ENCODE data around the gene CRYBG2.

Gene CRYBG2

GRCh38 chr1:26284597-26285347 lies 69.2 kb downstream of the CRYBG2 start:
- H4K91ac ChIP-seq (ENCODE audit: low read length), result peak overlapping the region; percentile 79
- peak overlapping the region; percentile 59 for H4K8ac ChIP-seq (ENCODE audit: low read length)
- H2BK12ac ChIP-seq (ENCODE audit: low read length in 2 of 2), result peak overlapping the region in 1 of 2 experiments; percentile 80
- peaks cover 68% of the 10 kb centered on the region for H3K4me1 ChIP-seq (ENCODE audit: control insufficient read depth, insufficient read depth, low read depth, low read length)
- H3K18ac ChIP-seq (ENCODE audit: low read depth in 1 of 2, low read length in 2 of 2), result peak overlapping the region; percentile 60 to 74
- H3K14ac ChIP-seq (ENCODE audit: low read length in 2 of 2), result peak overlapping the region in 1 of 2 experiments; percentile 61
- peak; percentile 96 for DNase-seq
- peaks cover 14% of the 10 kb centered on the region for H3K79me1 ChIP-seq (replicated peaks; ENCODE audit: low read length, poor library complexity, severe bottlenecking)
- H3K4ac ChIP-seq (ENCODE audit: low read depth in 1 of 2, low read length in 2 of 2), result no peak overlapping the region
- H2BK120ac ChIP-seq (ENCODE audit: low read depth, low read length), result no peak overlapping the region
- peak overlapping the region; percentile 75 for H3K9ac ChIP-seq (ENCODE audit: low read length)
- H3K23ac ChIP-seq (ENCODE audit: low read length in 2 of 2), result peak overlapping the region in 1 of 2 experiments; percentile 41
- WGBS, result 18% methylated on average over 20 of the region's 22 CpGs
- peak overlapping the region; percentile 28 for H3K27ac ChIP-seq (ENCODE audit: low read length, poor library complexity, severe bottlenecking)
- H3K36me3 ChIP-seq (ENCODE audit: control insufficient read depth in 1 of 2, insufficient read depth in 2 of 2, low read depth in 1 of 2, low read length in 2 of 2), result peaks cover 24 to 29% of the 10 kb centered on the region in 2 experiments
- H3K4me3 ChIP-seq (ENCODE audit: insufficient read depth in 1 of 2, low read depth in 1 of 2, low read length in 2 of 2), result no peak overlapping the region
- H2AK5ac ChIP-seq (ENCODE audit: low read length, severe bottlenecking), result peak overlapping the region; percentile 25
- H2BK5ac ChIP-seq (ENCODE audit: low read depth, low read length, poor library complexity, severe bottlenecking), result no peak overlapping the region
- H3K9me3 ChIP-seq (ENCODE audit: control insufficient read depth, low read length), result no peaks in the 10 kb centered on the region
- H3K27me3 ChIP-seq (ENCODE audit: control insufficient read depth in 1 of 2, insufficient read depth in 1 of 2, low read length in 2 of 2), result no peaks in the 10 kb centered on the region
- no peak overlapping the region for H2AFZ ChIP-seq (ENCODE audit: low read depth, low read length)
- H2BK15ac ChIP-seq (ENCODE audit: low read depth, poor library complexity, severe bottlenecking), result no peak overlapping the region
- H3K4me2 ChIP-seq (ENCODE audit: low read length, poor library complexity, severe bottlenecking), result no peak overlapping the region

DNA sequence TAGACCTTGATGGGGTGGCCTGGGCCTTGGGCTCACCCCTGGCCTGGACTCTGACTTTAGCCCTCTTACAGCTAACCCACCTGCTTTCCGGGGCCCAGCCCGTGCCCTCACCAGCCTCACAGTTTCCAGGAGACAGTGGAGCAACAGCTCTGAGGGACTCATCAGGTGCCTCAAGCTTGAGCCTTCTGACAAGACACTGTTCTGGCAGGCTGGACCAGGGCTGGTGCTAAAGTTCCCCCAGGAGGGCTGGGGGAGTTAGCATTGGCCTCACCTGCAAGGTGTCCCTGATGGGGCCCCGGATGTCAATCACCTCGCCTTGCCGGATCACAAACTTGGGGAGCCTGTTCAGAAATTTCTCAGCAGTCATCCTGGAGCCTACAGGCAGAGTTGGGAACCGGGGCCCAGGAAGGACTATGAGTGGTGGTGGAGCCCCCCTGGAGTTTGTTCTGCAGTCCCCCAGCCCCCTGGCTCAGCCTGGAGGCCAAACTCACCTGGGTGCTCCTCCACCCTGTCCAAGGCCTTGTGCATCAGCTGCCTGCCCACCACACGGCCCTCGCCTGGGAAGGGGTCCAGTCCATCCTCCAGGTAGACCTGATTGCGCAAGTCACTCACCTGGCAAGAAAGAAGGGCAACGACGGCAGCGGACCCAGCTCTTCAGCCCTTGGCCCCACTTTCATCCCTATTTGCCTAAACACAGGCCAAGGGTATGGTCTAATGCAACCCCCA lies 69.9 kb downstream of the CRYBG2 start:
- peak overlapping the region in 1 of 2 experiments; percentile 27 for H3K23ac ChIP-seq (ENCODE audit: low read length in 2 of 2)
- no peaks in the 10 kb centered on the region for H3K9me3 ChIP-seq (ENCODE audit: control insufficient read depth, low read length)
- H4K91ac ChIP-seq (ENCODE audit: low read length), result peak overlapping the region; percentile 79
- peak overlapping the region; percentile 28 for H3K27ac ChIP-seq (ENCODE audit: low read length, poor library complexity, severe bottlenecking)
- H3K79me1 ChIP-seq (replicated peaks; ENCODE audit: low read length, poor library complexity, severe bottlenecking), result peaks cover 16% of the 10 kb centered on the region
- WGBS, result 93% methylated on average over 12 of the region's 12 CpGs
- no peak overlapping the region for H3K4me3 ChIP-seq (ENCODE audit: insufficient read depth in 1 of 2, low read depth in 1 of 2, low read length in 2 of 2)
- H2BK5ac ChIP-seq (ENCODE audit: low read depth, low read length, poor library complexity, severe bottlenecking), result no peak overlapping the region
- no peaks in the 10 kb centered on the region for H3K27me3 ChIP-seq (ENCODE audit: control insufficient read depth in 1 of 2, insufficient read depth in 1 of 2, low read length in 2 of 2)
- H2BK12ac ChIP-seq (ENCODE audit: low read length in 2 of 2), result peak overlapping the region in 1 of 2 experiments; percentile 85
- H3K4me1 ChIP-seq (ENCODE audit: control insufficient read depth, insufficient read depth, low read depth, low read length), result peaks cover 65% of the 10 kb centered on the region
- H3K4me2 ChIP-seq (ENCODE audit: low read length, poor library complexity, severe bottlenecking), result no peak overlapping the region
- H3K36me3 ChIP-seq (ENCODE audit: control insufficient read depth in 1 of 2, insufficient read depth in 2 of 2, low read depth in 1 of 2, low read length in 2 of 2), result peaks cover 24 to 29% of the 10 kb centered on the region in 2 experiments
- no peak for DNase-seq
- peak overlapping the region in 1 of 2 experiments; percentile 79 for H3K14ac ChIP-seq (ENCODE audit: low read length in 2 of 2)
- no peak overlapping the region for H4K8ac ChIP-seq (ENCODE audit: low read length)
- H3K4ac ChIP-seq (ENCODE audit: low read depth in 1 of 2, low read length in 2 of 2), result peak overlapping the region in 1 of 2 experiments; percentile 69
- no peak overlapping the region for H2AFZ ChIP-seq (ENCODE audit: low read depth, low read length)
- H2BK120ac ChIP-seq (ENCODE audit: low read depth, low read length), result no peak overlapping the region
- H2AK5ac ChIP-seq (ENCODE audit: low read length, severe bottlenecking), result no peak overlapping the region
- H2BK15ac ChIP-seq (ENCODE audit: low read depth, poor library complexity, severe bottlenecking), result no peak overlapping the region
- H3K9ac ChIP-seq (ENCODE audit: low read length), result peak overlapping the region; percentile 75
- peak overlapping the region; percentile 57 to 70 for H3K18ac ChIP-seq (ENCODE audit: low read depth in 1 of 2, low read length in 2 of 2)

GRCh38 chr1:26283279-26283853 lies 70.6 kb downstream of the CRYBG2 start:
- 94% methylated on average over 4 of the region's 4 CpGs for WGBS
- H3K4ac ChIP-seq (ENCODE audit: low read depth in 1 of 2, low read length in 2 of 2), result no peak overlapping the region

More at GRCh38 chr1:26283279-26283853, 70.6 kb downstream of the CRYBG2 start:
- H2AK5ac ChIP-seq (ENCODE audit: low read length, severe bottlenecking), result peak overlapping the region; percentile 34
- H3K18ac ChIP-seq (ENCODE audit: low read depth in 1 of 2, low read length in 2 of 2), result peak overlapping the region in 1 of 2 experiments; percentile 13
- H3K27me3 ChIP-seq (ENCODE audit: control insufficient read depth in 1 of 2, insufficient read depth in 1 of 2, low read length in 2 of 2), result no peaks in the 10 kb centered on the region
- peaks cover 24 to 31% of the 10 kb centered on the region in 2 experiments for H3K36me3 ChIP-seq (ENCODE audit: control insufficient read depth in 1 of 2, insufficient read depth in 2 of 2, low read depth in 1 of 2, low read length in 2 of 2)
- H3K9me3 ChIP-seq (ENCODE audit: control insufficient read depth, low read length), result no peaks in the 10 kb centered on the region
- H4K91ac ChIP-seq (ENCODE audit: low read length), result peak overlapping the region; percentile 41
- peak overlapping the region; percentile 75 for H3K9ac ChIP-seq (ENCODE audit: low read length)
- no peak overlapping the region for H3K4me2 ChIP-seq (ENCODE audit: low read length, poor library complexity, severe bottlenecking)
- no peak overlapping the region for H3K23ac ChIP-seq (ENCODE audit: low read length in 2 of 2)
- H2AFZ ChIP-seq (ENCODE audit: low read depth, low read length), result no peak overlapping the region
- DNase-seq, result no peak
- H2BK15ac ChIP-seq (ENCODE audit: low read depth, poor library complexity, severe bottlenecking), result no peak overlapping the region
- no peak overlapping the region for H3K4me3 ChIP-seq (ENCODE audit: insufficient read depth in 1 of 2, low read depth in 1 of 2, low read length in 2 of 2)
- no peak overlapping the region for H2BK12ac ChIP-seq (ENCODE audit: low read length in 2 of 2)
- H3K79me1 ChIP-seq (replicated peaks; ENCODE audit: low read length, poor library complexity, severe bottlenecking), result peaks cover 15% of the 10 kb centered on the region
- no peak overlapping the region for H3K27ac ChIP-seq (ENCODE audit: low read length, poor library complexity, severe bottlenecking)
- H3K14ac ChIP-seq (ENCODE audit: low read length in 2 of 2), result no peak overlapping the region
- H3K4me1 ChIP-seq (ENCODE audit: control insufficient read depth, insufficient read depth, low read depth, low read length), result peaks cover 59% of the 10 kb centered on the region
- no peak overlapping the region for H4K8ac ChIP-seq (ENCODE audit: low read length)
- no peak overlapping the region for H2BK120ac ChIP-seq (ENCODE audit: low read depth, low read length)
- H2BK5ac ChIP-seq (ENCODE audit: low read depth, low read length, poor library complexity, severe bottlenecking), result no peak overlapping the region

Data from mesenchymal stem cell (in vitro differentiated cells and primary cell).